OCI-LY3 (cell line): ENCODE data around the gene KANK3.
A peak's percentile ranks its signal among the peaks of the same experiment; 100 is the strongest.

Experiments
- H2AFZ ChIP-seq: fragments of 200-600, 300-600 bp; shearing (Covaris generic); 2 replicates; pipeline ENCODE4 v1.6.0; 2014; ENCODE audit warnings: antibody characterized with exemption, low read depth, low read length
- H3K27ac ChIP-seq: fragments of 200-600, 300-600 bp; sonication (generic); 2 replicates; pipeline ENCODE4 v1.5.1; 2014; ENCODE audit warnings: mild to moderate bottlenecking, low read length, moderate library complexity, mixed read lengths
- H3K27me3 ChIP-seq: fragments of 200-600, 300-600 bp; sonication (generic); 2 replicates; pipeline ENCODE4 v1.6.1; 2014; ENCODE audit warnings: low read depth, low read length, mixed read lengths
- H3K36me3 ChIP-seq: fragments of 200-600, 300-600 bp; sonication (generic); replicated peaks from 2 replicates; pipeline ENCODE3; 2014; ENCODE audit warnings: low read depth, low read length, mixed read lengths
- H3K4me1 ChIP-seq: fragments of 300-600, 200-600 bp; sonication (generic); 2 replicates; pipeline ENCODE4 v1.6.1; 2014; ENCODE audit warnings: low read length, mixed read lengths
- H3K4me2 ChIP-seq: fragments of 200-600, 300-600 bp; sonication (generic); 2 replicates; pipeline ENCODE4 v1.6.1; 2014; ENCODE audit warnings: low read length, mixed read lengths
- H3K4me3 ChIP-seq: fragments of 300-600, 200-600 bp; sonication (generic); 2 replicates; pipeline ENCODE4 v1.5.1; 2014; ENCODE audit warnings: antibody characterized with exemption, mild to moderate bottlenecking, low read length, moderate library complexity
- H3K79me2 ChIP-seq: fragments of 300-600, 200-600 bp; shearing (Covaris generic); 2 replicates; pipeline ENCODE4 v1.6.1; 2014; ENCODE audit warnings: mild to moderate bottlenecking, low read length, mixed read lengths
- H3K9ac ChIP-seq: fragments of 300-600, 200-600 bp; shearing (Covaris generic); 2 replicates; pipeline ENCODE4 v1.6.0; 2014; ENCODE audit warnings: mild to moderate bottlenecking, low read length, moderate library complexity
- H3K9me3 ChIP-seq: fragments of 200-600, 300-600 bp; shearing (Covaris generic); 2 replicates; pipeline ENCODE4 v1.6.1; 2014; ENCODE audit warnings: low read length, mixed read lengths; ENCODE audit not compliant: insufficient read depth
- H4K20me1 ChIP-seq: fragments of 200-600, 300-600 bp; sonication (generic); 2 replicates; pipeline ENCODE4 v1.6.1; 2016; ENCODE audit warnings: low read length, mixed read lengths; ENCODE audit not compliant: insufficient read depth
- CTCF ChIP-seq: fragments of 200-600, 300-600 bp; sonication (generic); IDR thresholded peaks from 2 replicates; pipeline ENCODE4 v1.5.1; 2014; ENCODE audit warnings: antibody characterized with exemption, low read length, low read depth
- EZH2phosphoT487 ChIP-seq: fragments of 200-600 bp; shearing (Covaris generic); IDR thresholded peaks from 2 replicates; pipeline ENCODE4 v1.6.1; 2018; ENCODE audit warnings: antibody characterized with exemption, mixed run types, low read depth

KANK3 gene

DNA sequence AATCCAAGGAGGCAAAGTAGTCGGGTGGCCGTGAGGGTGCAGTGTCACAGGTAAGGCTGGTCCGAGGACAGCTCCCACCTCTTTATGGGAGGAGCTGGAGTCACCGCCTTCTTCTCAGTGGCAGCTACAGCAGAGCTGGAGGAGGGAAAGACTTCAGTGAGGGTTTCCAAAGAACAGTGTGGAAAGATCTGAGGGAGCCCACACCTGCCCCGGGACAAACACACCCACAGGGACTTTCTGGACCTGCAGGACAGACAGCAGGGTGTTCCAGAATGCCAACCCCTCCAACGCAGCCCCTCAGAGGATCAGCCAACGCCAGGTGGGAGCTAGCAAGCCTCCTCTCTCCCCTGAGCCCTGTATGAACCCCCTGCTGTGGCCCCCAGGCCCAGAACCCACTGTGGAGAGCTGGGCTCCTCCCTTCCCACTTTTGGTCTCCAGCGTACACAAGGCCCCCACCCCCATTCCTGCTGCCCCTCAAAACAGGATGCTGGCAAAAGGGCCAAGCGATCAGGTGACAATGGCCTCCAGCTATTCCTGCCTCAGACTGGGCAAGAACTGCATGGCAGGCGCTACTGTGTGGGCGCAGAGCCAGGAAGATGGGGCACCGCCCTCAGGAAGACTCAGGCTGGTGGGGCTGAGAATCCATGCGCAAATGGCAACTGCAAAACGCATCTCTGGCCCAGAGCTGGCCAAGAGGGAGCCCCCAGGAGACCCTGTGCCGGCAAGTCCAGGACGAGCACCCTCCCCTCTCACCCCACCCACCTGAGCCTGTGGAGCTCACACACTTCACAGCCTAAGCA, 31.4 kb downstream of the KANK3 start:
- TF ChIP-seq EZH2phosphoT487 (no peak), CTCF (no peak)
- Histone ChIP-seq H2AFZ (no peak overlapping the region), H3K36me3 (peaks cover 35% of the 10 kb centered on the region), H3K9me3 (no peaks in the 10 kb centered on the region), H3K4me3 (no peak overlapping the region), H3K27me3 (no peaks in the 10 kb centered on the region), H3K4me2 (no peak overlapping the region), H3K79me2 (peaks cover 15% of the 10 kb centered on the region), H4K20me1 (no peaks in the 10 kb centered on the region), H3K4me1 (peaks cover 14% of the 10 kb centered on the region), H3K27ac (no peak overlapping the region), H3K9ac (no peak overlapping the region)

DNA sequence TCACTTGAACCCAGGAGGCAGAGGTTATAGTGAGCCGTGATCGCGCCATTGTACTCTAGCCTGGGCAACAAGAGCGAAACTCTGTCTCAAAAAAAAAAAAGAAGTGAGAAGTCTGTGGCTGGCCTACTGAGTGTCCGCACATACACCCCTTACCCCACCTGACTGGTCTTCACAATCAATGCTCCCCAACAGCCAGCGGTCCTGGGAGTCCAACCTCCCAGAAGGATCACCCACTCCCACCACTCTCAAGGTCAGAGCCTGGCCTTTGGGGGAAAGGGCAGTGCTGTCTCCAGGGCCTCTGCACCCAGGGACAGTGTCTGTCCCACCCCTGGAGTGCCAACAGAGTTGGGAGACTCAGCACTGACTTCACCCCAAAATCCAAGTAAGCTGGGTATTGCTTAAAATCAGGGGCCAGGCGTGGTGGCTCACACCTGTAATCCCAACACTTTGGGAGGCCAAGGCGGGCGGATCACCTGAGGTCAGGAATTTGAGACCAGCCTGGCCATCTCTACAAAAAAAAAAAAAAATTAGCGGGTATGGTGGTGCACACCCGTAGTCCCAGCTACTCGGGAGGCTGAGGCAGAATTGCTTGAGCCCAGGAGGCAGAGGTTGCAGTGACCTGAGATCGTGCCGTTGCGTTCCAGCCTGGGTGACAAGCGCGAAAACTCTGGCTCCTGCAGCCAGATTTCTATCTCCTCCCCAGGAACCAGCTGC, 32.6 kb downstream of the KANK3 start:
- H3K79me2 ChIP-seq: peaks cover 27% of the 10 kb centered on the region
- H3K36me3 ChIP-seq: peaks cover 34% of the 10 kb centered on the region
- no peak overlapping the region for H2AFZ ChIP-seq
- no peak overlapping the region for H3K9ac ChIP-seq
- peaks cover 17% of the 10 kb centered on the region for H3K4me1 ChIP-seq
- no peaks in the 10 kb centered on the region for H4K20me1 ChIP-seq
- no peak overlapping the region for H3K4me3 ChIP-seq
- no peaks in the 10 kb centered on the region for H3K9me3 ChIP-seq
- H3K27me3 ChIP-seq: no peaks in the 10 kb centered on the region
- no peak overlapping the region for H3K27ac ChIP-seq
- H3K4me2 ChIP-seq: no peak overlapping the region
- TF ChIP-seq CTCF: no peak
- no peak for TF ChIP-seq EZH2phosphoT487

DNA sequence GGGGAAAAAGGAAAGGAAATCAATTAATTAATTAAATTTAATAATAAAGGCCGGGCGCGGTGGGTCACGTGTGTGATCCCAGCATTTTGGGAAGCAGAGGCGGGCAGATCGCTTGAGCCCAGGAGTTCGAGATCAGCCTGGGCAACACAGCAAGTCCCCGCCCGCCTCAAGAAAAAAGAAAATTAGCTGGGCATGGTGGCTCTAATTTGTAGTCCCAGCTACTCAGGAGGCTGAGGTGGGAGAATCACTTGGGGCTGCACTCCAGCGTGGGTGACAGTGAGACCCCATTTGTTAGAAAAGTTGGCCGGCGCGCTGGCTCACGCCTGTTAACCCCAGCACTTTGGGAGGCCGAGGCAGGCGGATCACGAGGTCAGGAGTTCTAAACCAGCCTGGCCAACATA, 34.2 kb downstream of the KANK3 start:
- Histone ChIP-seq H3K4me3 (peak overlapping the region; percentile 82), H3K27ac (no peak overlapping the region), H3K79me2 (peaks cover 36% of the 10 kb centered on the region), H3K27me3 (no peaks in the 10 kb centered on the region), H4K20me1 (no peaks in the 10 kb centered on the region), H3K9me3 (no peaks in the 10 kb centered on the region), H3K9ac (no peak overlapping the region), H3K36me3 (peaks cover 43% of the 10 kb centered on the region), H3K4me2 (peak overlapping the region; percentile 81), H2AFZ (no peak overlapping the region), H3K4me1 (peaks cover 17% of the 10 kb centered on the region)
- TF ChIP-seq CTCF: no peak
